PFSK-1 (cell line): ENCODE data around the gene WFDC6.

Experiments
- FOXP2 ChIP-seq: optimal IDR thresholded peaks from 2 replicates; pipeline ENCODE3; 2011; ENCODE audit warnings: borderline replicate concordance, control low read depth, inconsistent platforms; ENCODE audit not compliant: insufficient read depth; ENCODE audit errors: extremely low read length, extremely low read depth
- POLR2AphosphoS5 ChIP-seq: IDR thresholded peaks from 2 replicates; pipeline ENCODE4 v1.6.1; 2012; ENCODE audit warnings: low read depth, mild to moderate bottlenecking, control low read depth, low read length, moderate library complexity
- SIN3A ChIP-seq: IDR thresholded peaks from 2 replicates; pipeline ENCODE4 v1.6.1; 2012; ENCODE audit warnings: mild to moderate bottlenecking, low read length, moderate library complexity, borderline replicate concordance; ENCODE audit not compliant: insufficient read depth
- TAF1 ChIP-seq: IDR thresholded peaks from 2 replicates; pipeline ENCODE4 v1.6.1; 2012; ENCODE audit warnings: low read length, control low read depth, borderline replicate concordance; ENCODE audit not compliant: insufficient read depth
- TF ChIP-seq, protein P1 (sequence below), 2 experiments: IDR thresholded peaks; 2 replicates each; pipeline versions ENCODE4 v1.6.1 to v1.8.0; 2011 to 2012; ENCODE audit warnings: low read depth in 2 of 2, low read length in 2 of 2, control low read depth in 1 of 2, inconsistent platforms in 1 of 2, mild to moderate bottlenecking in 1 of 2, moderate library complexity in 1 of 2; ENCODE audit not compliant: insufficient read depth in 1 of 2

WFDC6 gene

DNA sequence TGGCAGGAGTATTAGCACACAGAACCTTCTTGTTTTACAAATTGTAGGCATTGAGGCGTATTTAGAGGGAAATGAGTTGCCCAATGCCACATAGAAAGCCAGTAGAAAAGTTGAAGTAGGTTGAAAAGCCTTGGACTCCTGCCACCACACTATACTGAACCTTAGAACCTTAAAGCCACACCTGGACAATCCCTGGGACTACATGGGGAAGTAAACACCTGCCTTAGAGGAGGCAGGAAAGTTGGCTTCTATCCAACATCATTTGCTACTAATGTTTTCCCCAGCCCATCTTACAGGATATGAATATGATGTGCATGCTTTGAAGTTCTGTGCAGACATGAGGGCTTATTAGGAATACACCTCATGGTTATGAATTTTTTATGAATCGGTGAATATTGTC lies 13.2 kb upstream of the WFDC6 start:
- TF ChIP-seq SIN3A: no peak
- TF ChIP-seq, protein P1, sequence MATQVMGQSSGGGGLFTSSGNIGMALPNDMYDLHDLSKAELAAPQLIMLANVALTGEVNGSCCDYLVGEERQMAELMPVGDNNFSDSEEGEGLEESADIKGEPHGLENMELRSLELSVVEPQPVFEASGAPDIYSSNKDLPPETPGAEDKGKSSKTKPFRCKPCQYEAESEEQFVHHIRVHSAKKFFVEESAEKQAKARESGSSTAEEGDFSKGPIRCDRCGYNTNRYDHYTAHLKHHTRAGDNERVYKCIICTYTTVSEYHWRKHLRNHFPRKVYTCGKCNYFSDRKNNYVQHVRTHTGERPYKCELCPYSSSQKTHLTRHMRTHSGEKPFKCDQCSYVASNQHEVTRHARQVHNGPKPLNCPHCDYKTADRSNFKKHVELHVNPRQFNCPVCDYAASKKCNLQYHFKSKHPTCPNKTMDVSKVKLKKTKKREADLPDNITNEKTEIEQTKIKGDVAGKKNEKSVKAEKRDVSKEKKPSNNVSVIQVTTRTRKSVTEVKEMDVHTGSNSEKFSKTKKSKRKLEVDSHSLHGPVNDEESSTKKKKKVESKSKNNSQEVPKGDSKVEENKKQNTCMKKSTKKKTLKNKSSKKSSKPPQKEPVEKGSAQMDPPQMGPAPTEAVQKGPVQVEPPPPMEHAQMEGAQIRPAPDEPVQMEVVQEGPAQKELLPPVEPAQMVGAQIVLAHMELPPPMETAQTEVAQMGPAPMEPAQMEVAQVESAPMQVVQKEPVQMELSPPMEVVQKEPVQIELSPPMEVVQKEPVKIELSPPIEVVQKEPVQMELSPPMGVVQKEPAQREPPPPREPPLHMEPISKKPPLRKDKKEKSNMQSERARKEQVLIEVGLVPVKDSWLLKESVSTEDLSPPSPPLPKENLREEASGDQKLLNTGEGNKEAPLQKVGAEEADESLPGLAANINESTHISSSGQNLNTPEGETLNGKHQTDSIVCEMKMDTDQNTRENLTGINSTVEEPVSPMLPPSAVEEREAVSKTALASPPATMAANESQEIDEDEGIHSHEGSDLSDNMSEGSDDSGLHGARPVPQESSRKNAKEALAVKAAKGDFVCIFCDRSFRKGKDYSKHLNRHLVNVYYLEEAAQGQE (IDR thresholded peaks at IDR 0.05; ENCODE audit: insufficient read depth in 1 of 2, low read depth in 2 of 2, low read length in 2 of 2): no peak
- no peak for TF ChIP-seq POLR2AphosphoS5
- TF ChIP-seq FOXP2: no peak
- TF ChIP-seq TAF1: no peak

DNA sequence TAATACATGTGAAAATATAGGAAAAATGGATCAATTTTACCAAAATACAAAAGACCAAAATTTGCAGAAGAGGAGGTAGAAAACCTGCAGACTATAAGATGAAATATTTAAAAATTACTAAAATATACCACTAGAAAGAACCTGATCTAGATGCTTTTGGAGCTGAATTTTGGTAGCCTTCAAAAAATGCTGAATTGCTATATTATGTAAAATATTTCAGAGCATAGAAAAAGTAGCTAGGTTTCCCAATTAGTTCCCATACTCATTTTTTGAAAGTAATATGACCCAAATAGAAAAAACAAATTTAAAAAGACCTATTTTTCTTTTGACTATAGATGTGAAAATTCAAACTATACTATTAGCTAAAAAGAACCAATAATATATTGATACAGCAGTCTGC lies 11.5 kb upstream of the WFDC6 start:
- no peak for TF ChIP-seq TAF1
- no peak for TF ChIP-seq SIN3A
- no peak for TF ChIP-seq POLR2AphosphoS5
- TF ChIP-seq, protein P1 (IDR thresholded peaks at IDR 0.05; ENCODE audit: insufficient read depth in 1 of 2, low read depth in 2 of 2, low read length in 2 of 2): no peak
- no peak for TF ChIP-seq FOXP2

DNA sequence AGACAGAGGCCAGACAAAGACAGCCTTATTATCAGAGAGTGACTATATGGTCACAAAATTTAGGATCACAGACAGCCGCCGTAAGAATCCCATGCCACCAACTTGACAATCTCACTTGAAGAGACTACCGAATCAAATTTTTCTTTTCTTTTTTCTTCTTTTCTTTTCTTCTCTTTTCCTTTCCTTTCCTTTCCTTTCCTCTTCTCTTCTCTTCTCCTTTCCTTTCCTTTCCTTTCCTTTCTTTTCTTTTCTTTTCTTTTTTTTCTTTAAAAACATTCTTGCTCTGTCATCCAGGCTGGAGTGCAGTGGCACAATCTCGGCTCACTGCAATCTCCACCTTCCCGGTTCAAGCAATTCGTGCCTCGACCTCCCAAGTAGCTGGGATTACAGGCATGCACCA lies 9.1 kb upstream of the WFDC6 start:
- no peak for TF ChIP-seq TAF1
- no peak for TF ChIP-seq POLR2AphosphoS5
- no peak for TF ChIP-seq FOXP2
- TF ChIP-seq, protein P1 (IDR thresholded peaks at IDR 0.05; ENCODE audit: insufficient read depth in 1 of 2, low read depth in 2 of 2, low read length in 2 of 2): no peak
- no peak for TF ChIP-seq SIN3A

DNA sequence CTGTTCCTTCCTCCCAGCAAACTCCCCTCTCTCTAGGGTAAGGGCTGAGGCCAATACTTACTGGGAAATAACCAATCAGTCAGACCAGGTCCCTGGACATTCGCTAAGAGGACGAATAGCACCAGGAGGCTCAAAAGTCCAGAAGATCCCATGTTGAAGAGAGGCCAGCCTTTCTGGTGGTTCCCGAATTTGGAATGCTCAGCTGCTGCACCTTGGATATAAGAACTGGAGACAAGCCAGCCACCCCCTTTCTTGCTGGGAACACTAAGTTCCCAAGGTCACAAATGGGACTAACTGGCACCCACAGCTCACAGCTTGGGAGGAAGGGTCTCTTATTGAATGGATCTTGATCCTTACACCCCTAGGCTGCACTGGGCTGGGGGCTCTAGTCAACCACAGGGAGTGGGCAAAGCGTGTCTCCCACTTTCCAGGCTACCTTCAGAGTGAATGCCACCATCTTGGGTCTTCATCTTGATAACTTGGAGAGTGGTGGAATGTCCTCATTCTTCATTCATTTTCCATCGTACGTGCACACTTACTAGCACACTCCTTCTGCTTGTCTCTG lies 8.0 kb upstream of the WFDC6 start, which contains the start of gene EPPIN:
Gene EPPIN (minus strand): TSS at position 196 of the 565 bp plus-strand sequence. CDS start 44 bp downstream, at position 152.
- TF ChIP-seq POLR2AphosphoS5 (no peak), TAF1 (no peak), FOXP2 (no peak), SIN3A (no peak)
- TF ChIP-seq, protein P1 (IDR thresholded peaks at IDR 0.05; ENCODE audit: insufficient read depth in 1 of 2, low read depth in 2 of 2, low read length in 2 of 2): no peak
